GM12878 (cell line): ENCODE results near the gene DNAJC5. TPM values are rescaled to one million over a fixed set of nuclear protein-coding genes. Genes with fewer than 3 reads are reported as not detected.
A peak's percentile ranks its signal among the peaks of the same experiment; 100 is the strongest.

Experiments
- ATAC-seq: fragments of 200-7000 bp; cut with Tn5 transposase; 3 replicates; pipeline ENCODE4 v1.9.1; 2020; ENCODE audit warnings: mild to moderate bottlenecking, moderate library complexity
- BruUV-seq: library from RNA; stranded (reverse); fragments of 400-500 nt; replicated peaks from 2 replicates; lab custom pipeline; 2021; lab: Mats Ljungman, UMichigan
- CTCF ChIA-PET: fragments of 300-600 bp; sonication (Branson Sonifier 250); formaldehyde crosslinking; extraction: SDS; loops from one replicate; lab custom pipeline; 2021; ENCODE audit warnings: inconsistent platforms; lab: Yijun Ruan, JAX
- POLR2A ChIA-PET: fragments of 350-600 bp; formaldehyde crosslinking; extraction: SDS; loops from one replicate; lab custom pipeline; 2021; ENCODE audit warnings: inconsistent platforms; lab: Charles Lee
- RAD21 ChIA-PET: fragments of 300-600 bp; sonication (Branson Sonifier 250); formaldehyde crosslinking; loops from one replicate; lab custom pipeline; 2023; ENCODE audit warnings: antibody characterized with exemption; ENCODE audit not compliant: unreplicated experiment; lab: Charles Lee
- SMC1A ChIA-PET: fragments of 300-600 bp; sonication (Branson Sonifier 250); formaldehyde crosslinking; loops from one replicate; lab custom pipeline; 2023; ENCODE audit not compliant: unreplicated experiment, uncharacterized antibody; lab: Charles Lee
- DNase-seq: peaks from one replicate; pipeline ENCODE4 v3.0.0-alpha.2; 2011; ENCODE audit warnings: low read depth, low spot score
- FAIRE-seq: peaks from 3 replicates; lab custom pipeline; 2011; peaks lifted over from hg19 to GRCh38; lab: Jason Lieb, UNC
- H2AFZ ChIP-seq: 2 replicates; pipeline ENCODE4 v1.6.0; 2011; ENCODE audit warnings: low read depth, low read length, control low read depth; ENCODE audit not compliant: control insufficient read depth
- H3K27ac ChIP-seq: 2 replicates; pipeline ENCODE4 v1.5.1; 2011; ENCODE audit warnings: control low read depth; ENCODE audit not compliant: control insufficient read depth, insufficient read depth
- H3K27me3 ChIP-seq, 2 experiments: replicated peaks in 1 of 2; 2 replicates each; pipeline versions ENCODE4 v1.6.0 to v1.6.1; 2011; ENCODE audit warnings: low read length in 1 of 2; ENCODE audit not compliant: control insufficient read depth in 2 of 2, insufficient read depth in 2 of 2
- H3K36me3 ChIP-seq, 2 experiments: 2 replicates each; pipeline ENCODE4 v1.5.1; 2011; ENCODE audit warnings: low read length in 1 of 2; ENCODE audit not compliant: control insufficient read depth in 2 of 2, insufficient read depth in 2 of 2
- H3K4me1 ChIP-seq: 2 replicates; pipeline ENCODE4 v1.6.1; 2011; ENCODE audit warnings: mild to moderate bottlenecking, low read length, moderate library complexity, mixed read lengths; ENCODE audit not compliant: control insufficient read depth, insufficient read depth
- H3K4me2 ChIP-seq: 2 replicates; pipeline ENCODE4 v1.6.0; 2011; ENCODE audit warnings: control low read depth; ENCODE audit not compliant: control insufficient read depth, insufficient read depth
- H3K4me3 ChIP-seq: fragments of 200-600 bp; sonication (generic); 2 replicates; pipeline ENCODE4 v1.5.1; 2016
- H3K79me2 ChIP-seq: 2 replicates; pipeline ENCODE4 v1.6.0; 2011; ENCODE audit warnings: low read length; ENCODE audit not compliant: control insufficient read depth, insufficient read depth
- H3K9ac ChIP-seq: 2 replicates; pipeline ENCODE4 v1.8.0; 2011; ENCODE audit warnings: low read length, control low read depth, mixed read lengths; ENCODE audit not compliant: control insufficient read depth, insufficient read depth
- H3K9me3 ChIP-seq: replicated peaks from 3 replicates; pipeline ENCODE4 v1.5.1; 2011; ENCODE audit warnings: mild to moderate bottlenecking, low read length; ENCODE audit not compliant: control insufficient read depth, insufficient read depth
- H4K20me1 ChIP-seq: 2 replicates; pipeline ENCODE4 v1.6.0; 2011; ENCODE audit not compliant: control insufficient read depth, insufficient read depth
- ATF7 ChIP-seq: fragments of 450-650 bp; IDR thresholded peaks from 2 replicates; pipeline ENCODE4 v1.6.1; 2016; ENCODE audit warnings: low read depth, mild to moderate bottlenecking
- BACH1 ChIP-seq: fragments of 450-650 bp; IDR thresholded peaks from 2 replicates; pipeline ENCODE4 v1.6.1; 2017; ENCODE audit warnings: mild to moderate bottlenecking, borderline replicate concordance
- DPF2 ChIP-seq: fragments of 450-650 bp; IDR thresholded peaks from 2 replicates; pipeline ENCODE4 v1.6.1; 2017; ENCODE audit warnings: mild to moderate bottlenecking
- E2F8 ChIP-seq: fragments of 450-650 bp; IDR thresholded peaks from 2 replicates; pipeline ENCODE4 v1.6.1; 2018; ENCODE audit warnings: mild to moderate bottlenecking, low read depth, moderate library complexity; ENCODE audit not compliant: partially characterized antibody
- IKZF2 ChIP-seq, 2 experiments: fragments of 450-650 bp; IDR thresholded peaks; 2 replicates each; pipeline ENCODE4 v1.6.1; 2017; ENCODE audit warnings: mild to moderate bottlenecking in 2 of 2, moderate library complexity in 2 of 2
- NFYB ChIP-seq: IDR thresholded peaks from 2 replicates; pipeline ENCODE4 v1.6.1; 2011; ENCODE audit warnings: low read depth, mild to moderate bottlenecking, low read length, improper control_type of control experiment, moderate library complexity; ENCODE audit not compliant: insufficient read depth
- PAX5 ChIP-seq: IDR thresholded peaks from 2 replicates; pipeline ENCODE4 v1.6.1; 2011; ENCODE audit warnings: low read depth, low read length, borderline replicate concordance
- TCF3 ChIP-seq: IDR thresholded peaks from 2 replicates; pipeline ENCODE4 v1.6.1; 2012; ENCODE audit warnings: low read depth, mild to moderate bottlenecking, low read length, borderline replicate concordance; ENCODE audit not compliant: insufficient read depth
- WRNIP1 ChIP-seq: IDR thresholded peaks from 2 replicates; pipeline ENCODE4 v1.6.1; 2011; ENCODE audit warnings: low read depth, low read length, improper control_type of control experiment, borderline replicate concordance
- YY1 ChIP-seq: IDR thresholded peaks from 2 replicates; pipeline ENCODE4 v1.6.1; 2011; ENCODE audit warnings: low read depth, mild to moderate bottlenecking, low read length
- WGBS: methylation state at CpG from one replicate; pipeline ENCODE4 v1.1.6; 2016; ENCODE audit warnings: low lambda C conversion rate; ENCODE audit not compliant: insufficient replicate concordance, insufficient coverage; ENCODE audit errors: missing lambda C conversion rate; 5-methylcytosine and 5-hydroxymethylcytosine counted together
- in situ Hi-C: fragments of 300-500 bp; cut with MboI; formaldehyde crosslinking; loops from 9 replicates; pipeline ENCODE4 v1.14.3; 2018; ENCODE audit warnings: mixed read lengths
- intact Hi-C: fragments of 100-400 bp; cut with micrococcal nuclease; formaldehyde crosslinking; loops from one replicate; pipeline ENCODE4 v1.14.2; 2022; ENCODE audit not compliant: unreplicated experiment
- polyA plus RNA-seq, 11 experiments: library from polyadenylated mRNA; depleted of rRNA in 4 of 11; unstranded in 6 of 11; stranded (reverse) in 5 of 11; fragments of >200 nt; fragmentation: Nextera tagmentation in 4 of 11; fragmentation: Illumina TruSeq in 1 of 11; extraction: Ambion mirVana in 4 of 11; extraction: Trizol in 1 of 11; gene quantifications; 1 replicate in 1 of 11; 2 replicates in 10 of 11; pipeline versions ENCODE4 v1.2.1 to v1.2.3, GENCODE V29; 2011 to 2016; ENCODE audit warnings: inconsistent platforms in 2 of 11, missing spikeins in 2 of 11, low read depth in 1 of 11
- total RNA-seq, 4 experiments: library from RNA; depleted of rRNA in 3 of 4; stranded (reverse); fragments of >200 nt in 3 of 4; fragmentation: Illumina TruSeq in 1 of 4; extraction: Trizol in 1 of 4; gene quantifications; 2 replicates each; pipeline versions ENCODE4 v1.2.1 to v1.2.3, GENCODE V29; 2013 to 2021

DNAJC5 gene
- total and polyA plus RNA-seq, 10 of the 15 experiments (the other 5 are each of a cell fraction or from before 2014, with no cell fraction given) = 0.69 to 36.8 (median 17.0) TPM

GRCh38 chr20:63969838-63970713, 75.2 kb downstream of the DNAJC5 start, which contains the start of gene ZNF512B (continued):
- TF ChIP-seq NFYB = no peak
- TF ChIP-seq DPF2 = peak; percentile 61; the same call in 1 of the 2 replicates
- TF ChIP-seq PAX5 = no peak

GRCh38 chr20:63970714-63971431, 75.9 kb downstream of the DNAJC5 start:
- intact Hi-C loops = loop anchor here (5.0 kb wide), 1 partner anchor 434 kb away; the partner anchor contains the start of gene PTK6
- CTCF ChIA-PET = no interaction called here

More at GRCh38 chr20:63970714-63971431, 75.9 kb downstream of the DNAJC5 start:
- no peak for ATAC-seq
- no peak for FAIRE-seq
- Histone ChIP-seq H3K9ac (no peak overlapping the region), H3K36me3 (peaks cover 10 to 21% of the 10 kb centered on the region in 2 experiments; a peak in 3 of 4 replicates), H3K27me3 (no peaks in the 10 kb centered on the region), H3K9me3 (no peaks in the 10 kb centered on the region), H4K20me1 (no peaks in the 10 kb centered on the region), H2AFZ (no peak overlapping the region), H3K4me1 (peaks cover 11% of the 10 kb centered on the region), H3K4me3 (no peak overlapping the region), H3K79me2 (peaks cover 15% of the 10 kb centered on the region), H3K27ac (no peak overlapping the region), H3K4me2 (no peak overlapping the region)
- no TSS peak for BruUV-seq
- in situ Hi-C loops = no loop called here
- no peak for DNase-seq
- SMC1A ChIA-PET = no interaction called here
- TF ChIP-seq BACH1 (no peak), TCF3 (no peak), ATF7 (0 out of 2 replicates have a peak, but pooled peaks have one; percentile 24), E2F8 (no peak), IKZF2 (IDR thresholded peaks at IDR 0.05) (no peak), WRNIP1 (no peak), YY1 (no peak)
- POLR2A ChIA-PET = interaction anchor here (0.6 kb wide), 2 partner anchors 71 to 916 kb away, joined by 4 to 5 read pairs; no protein-coding TSS in a partner anchor
- RAD21 ChIA-PET = no interaction called here
- WGBS = 73% methylated on average over 4 of the region's 5 CpGs
